Activated CD4-positive, alpha-beta memory T cell treated with anti-CD3 and anti-CD28 coated beads, Interleukin-2, amount 10 ng/mL, durations not matched to agents 7 days and 5 days (primary cell): ENCODE data around the gene MCMBP. TPM values are rescaled to one million over a fixed set of nuclear protein-coding genes. Genes with fewer than 3 reads are reported as not detected.
A peak's percentile ranks its signal among the peaks of the same experiment; 100 is the strongest.

Experiments used
- CTCF ChIA-PET: fragments of 350-600 bp; sonication (Branson Sonifier 250); formaldehyde crosslinking; loops from one replicate; lab custom pipeline; 2021; ENCODE audit warnings: antibody characterized with exemption, inconsistent platforms; lab: Charles Lee
- POLR2A ChIA-PET: fragments of 350-600 bp; sonication (Branson Sonifier 250); formaldehyde crosslinking; loops from one replicate; lab custom pipeline; 2021; ENCODE audit warnings: antibody characterized with exemption; lab: Charles Lee
- DNase-seq: peaks from one replicate; pipeline ENCODE4 v3.0.0-alpha.2; 2020
- H3K27ac Mint-ChIP-seq: one replicate; pipeline ENCODE4 v1.8.0; 2021; ENCODE audit warnings: mild to moderate bottlenecking, mixed read lengths
- H3K27me3 Mint-ChIP-seq: one replicate; pipeline ENCODE4 v1.8.0; 2021; ENCODE audit warnings: mixed read lengths
- H3K36me3 Mint-ChIP-seq: one replicate; pipeline ENCODE4 v1.8.0; 2021; ENCODE audit warnings: low read depth, mixed read lengths
- H3K4me1 Mint-ChIP-seq: one replicate; pipeline ENCODE4 v1.8.0; 2021; ENCODE audit warnings: mixed read lengths
- H3K4me3 Mint-ChIP-seq: one replicate; pipeline ENCODE4 v1.8.0; 2021; ENCODE audit warnings: mild to moderate bottlenecking, mixed read lengths
- H3K9me3 Mint-ChIP-seq: one replicate; pipeline ENCODE4 v1.8.0; 2021; ENCODE audit warnings: mixed read lengths
- total RNA-seq, 2 experiments: library from RNA; stranded (reverse); gene quantifications; one replicate each; pipeline ENCODE4 v1.2.3, GENCODE V29; 2021

MCMBP gene
- total RNA-seq, 2 experiments from 2014 or later, result 86.2 to 87.6 TPM

DNA sequence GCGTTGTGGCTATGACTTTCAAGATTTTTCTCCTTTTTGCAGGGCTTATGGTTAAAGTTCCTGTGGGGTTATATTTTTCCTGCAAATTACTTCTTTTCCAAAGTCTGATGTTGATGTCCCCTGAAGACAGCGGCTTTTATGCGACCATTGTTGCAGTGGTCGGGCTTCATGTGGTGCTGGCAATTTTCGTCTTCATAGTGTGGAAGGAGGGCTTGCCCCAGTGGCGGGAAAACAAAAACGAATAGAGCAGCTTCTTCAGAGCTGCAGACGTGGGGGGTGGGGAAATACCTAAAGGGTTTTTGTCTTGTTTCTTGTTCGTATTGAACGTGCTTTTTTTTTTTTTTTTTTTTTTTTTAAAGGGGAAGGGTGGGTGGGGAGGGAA, 53.8 kb downstream of the MCMBP start:
- H3K9me3 Mint-ChIP-seq, result no peaks in the 10 kb centered on the region
- ChIA-PET CTCF (no interaction called here), POLR2A (interaction anchor here (0.6 kb wide), 1 partner anchor 53 kb away, joined by 4 read pairs; no protein-coding TSS in a partner anchor)
- no peak for DNase-seq
- no peak overlapping the region for H3K27ac Mint-ChIP-seq
- H3K27me3 Mint-ChIP-seq, result no peaks in the 10 kb centered on the region
- peaks cover 12% of the 10 kb centered on the region for H3K36me3 Mint-ChIP-seq
- H3K4me3 Mint-ChIP-seq, result no peak overlapping the region
- H3K4me1 Mint-ChIP-seq, result no peaks in the 10 kb centered on the region

DNA sequence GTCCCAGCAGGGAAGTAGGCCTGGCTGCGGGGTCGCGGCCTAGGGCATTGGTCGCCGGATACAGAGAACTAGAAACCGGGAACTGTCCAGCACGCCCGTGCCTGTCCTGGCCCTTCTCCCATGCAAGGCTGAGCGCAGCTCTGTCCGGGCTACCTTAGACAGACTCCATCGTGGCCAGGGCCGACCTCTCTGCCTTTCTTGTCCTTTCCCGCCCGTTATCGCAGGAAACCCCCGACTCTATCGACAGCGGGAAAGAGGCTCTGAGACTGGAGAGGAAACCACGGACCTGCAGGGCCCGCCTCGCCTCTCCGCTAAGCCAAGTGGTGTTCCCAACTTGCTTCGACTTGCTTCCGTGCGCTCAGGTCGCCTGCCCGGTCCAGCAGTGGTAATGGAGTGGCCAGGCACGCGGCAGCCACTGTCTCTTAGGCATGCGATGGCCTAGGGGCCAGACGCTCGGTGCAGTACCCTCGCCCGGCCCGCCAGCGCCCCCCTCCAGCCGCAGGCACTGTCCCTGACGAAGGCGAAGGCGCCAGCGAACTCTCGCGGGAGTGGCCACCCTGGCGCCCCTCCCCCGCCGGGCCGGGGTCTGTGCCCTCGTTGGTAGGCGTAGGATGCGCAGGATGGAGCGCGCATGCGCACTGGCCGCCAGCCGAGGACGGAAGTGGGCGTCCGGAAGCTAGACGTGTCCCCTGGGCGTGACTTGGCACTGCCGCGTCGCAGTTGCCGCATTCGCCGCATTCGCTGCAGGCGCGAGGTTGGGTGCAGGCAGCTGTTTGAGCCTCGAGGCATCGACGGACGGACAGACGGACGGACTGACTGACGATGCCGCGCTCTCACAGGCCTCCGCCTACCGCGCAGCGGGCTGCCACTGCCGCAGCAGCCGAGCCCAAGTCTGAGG, 54.4 kb downstream of the MCMBP start:
- no peaks in the 10 kb centered on the region for H3K27me3 Mint-ChIP-seq
- no peaks in the 10 kb centered on the region for H3K9me3 Mint-ChIP-seq
- POLR2A ChIA-PET, result interaction anchor here (0.6 kb wide), 1 partner anchor 54 kb away, joined by 4 read pairs; no protein-coding TSS in a partner anchor

DNA sequence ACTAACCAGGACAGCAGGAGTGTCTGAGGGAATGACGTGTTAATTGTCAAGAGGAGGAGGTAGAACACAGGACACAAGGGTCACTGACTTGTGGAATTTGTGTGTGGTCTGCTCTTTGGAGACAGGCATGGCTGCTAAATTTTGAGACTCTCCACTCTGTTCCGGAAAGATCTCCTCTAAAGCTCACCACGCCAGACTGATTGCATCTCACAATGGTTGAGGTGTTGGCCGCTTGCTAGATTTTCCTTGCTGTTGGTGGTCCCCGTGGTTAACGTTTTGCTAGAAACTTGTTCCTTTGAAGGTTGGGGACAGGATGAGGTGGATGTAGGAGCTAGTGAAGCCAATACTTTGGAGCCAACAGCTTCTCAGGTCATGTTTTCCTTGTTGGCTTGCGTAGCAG, 57.0 kb downstream of the MCMBP start:
- H3K4me3 Mint-ChIP-seq, result no peak overlapping the region
- DNase-seq, result no peak
- POLR2A ChIA-PET, result no interaction called here
- H3K27ac Mint-ChIP-seq, result no peak overlapping the region
- no peaks in the 10 kb centered on the region for H3K9me3 Mint-ChIP-seq
- no peaks in the 10 kb centered on the region for H3K27me3 Mint-ChIP-seq
- CTCF ChIA-PET, result no interaction called here
- peaks cover 11% of the 10 kb centered on the region for H3K36me3 Mint-ChIP-seq
- H3K4me1 Mint-ChIP-seq, result no peaks in the 10 kb centered on the region

More for the DNA sequence above, 54.4 kb downstream of the MCMBP start:
- DNase-seq, result no peak
- CTCF ChIA-PET, result no interaction called here
- H3K4me3 Mint-ChIP-seq, result no peak overlapping the region
- no peaks in the 10 kb centered on the region for H3K4me1 Mint-ChIP-seq
- H3K36me3 Mint-ChIP-seq, result peaks cover 8% of the 10 kb centered on the region
- H3K27ac Mint-ChIP-seq, result no peak overlapping the region

DNA sequence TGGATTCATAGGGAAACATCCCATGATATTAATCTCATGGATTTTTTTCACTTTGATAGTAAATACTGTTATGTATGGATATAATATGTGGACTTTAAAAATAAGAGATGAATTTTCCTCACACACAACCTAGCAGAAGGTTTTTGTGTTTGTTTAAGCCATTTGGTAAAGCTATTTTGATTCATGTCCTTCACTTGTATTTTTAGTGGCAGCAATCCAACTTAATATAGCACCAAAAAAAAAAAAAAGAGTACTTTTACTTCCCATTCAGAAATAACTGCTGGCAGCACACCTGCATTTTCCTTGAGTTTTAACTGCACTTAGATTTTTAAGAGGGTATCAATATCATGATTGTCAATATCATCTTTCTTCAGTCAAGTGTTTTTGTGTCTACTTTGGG, 60.0 kb downstream of the MCMBP start:
- Mint-ChIP-seq H3K36me3 (peaks cover 6% of the 10 kb centered on the region), H3K4me3 (no peak overlapping the region), H3K4me1 (peaks cover 7% of the 10 kb centered on the region), H3K27ac (no peak overlapping the region), H3K27me3 (no peaks in the 10 kb centered on the region), H3K9me3 (no peaks in the 10 kb centered on the region)
- DNase-seq, result no peak
- ChIA-PET CTCF (no interaction called here), POLR2A (no interaction called here)

DNA sequence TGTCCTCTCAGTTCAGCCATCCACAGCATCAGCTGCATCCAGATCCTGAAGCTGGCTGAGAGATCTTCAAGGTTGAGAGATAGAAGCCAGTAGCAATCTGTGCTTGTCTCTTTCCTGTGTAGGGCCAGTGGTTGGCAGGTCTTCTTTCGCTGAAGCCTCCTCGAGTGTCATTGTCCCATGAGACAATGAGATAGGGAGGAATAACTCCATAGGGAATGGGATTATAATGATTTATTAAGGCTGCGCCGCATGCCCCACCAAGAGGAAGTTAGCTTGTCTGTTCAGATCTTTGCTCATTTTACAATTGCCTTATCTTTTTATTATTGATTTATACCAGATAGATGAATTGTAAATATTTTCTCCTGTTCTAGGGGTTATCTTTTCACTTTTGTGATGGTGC, 61.5 kb downstream of the MCMBP start:
- no peak for DNase-seq
- CTCF ChIA-PET, result no interaction called here
- POLR2A ChIA-PET, result no interaction called here
- Mint-ChIP-seq H3K4me3 (no peak overlapping the region), H3K27me3 (no peaks in the 10 kb centered on the region), H3K4me1 (peaks cover 10% of the 10 kb centered on the region), H3K36me3 (peaks cover 6% of the 10 kb centered on the region), H3K27ac (no peak overlapping the region), H3K9me3 (no peaks in the 10 kb centered on the region)

DNA sequence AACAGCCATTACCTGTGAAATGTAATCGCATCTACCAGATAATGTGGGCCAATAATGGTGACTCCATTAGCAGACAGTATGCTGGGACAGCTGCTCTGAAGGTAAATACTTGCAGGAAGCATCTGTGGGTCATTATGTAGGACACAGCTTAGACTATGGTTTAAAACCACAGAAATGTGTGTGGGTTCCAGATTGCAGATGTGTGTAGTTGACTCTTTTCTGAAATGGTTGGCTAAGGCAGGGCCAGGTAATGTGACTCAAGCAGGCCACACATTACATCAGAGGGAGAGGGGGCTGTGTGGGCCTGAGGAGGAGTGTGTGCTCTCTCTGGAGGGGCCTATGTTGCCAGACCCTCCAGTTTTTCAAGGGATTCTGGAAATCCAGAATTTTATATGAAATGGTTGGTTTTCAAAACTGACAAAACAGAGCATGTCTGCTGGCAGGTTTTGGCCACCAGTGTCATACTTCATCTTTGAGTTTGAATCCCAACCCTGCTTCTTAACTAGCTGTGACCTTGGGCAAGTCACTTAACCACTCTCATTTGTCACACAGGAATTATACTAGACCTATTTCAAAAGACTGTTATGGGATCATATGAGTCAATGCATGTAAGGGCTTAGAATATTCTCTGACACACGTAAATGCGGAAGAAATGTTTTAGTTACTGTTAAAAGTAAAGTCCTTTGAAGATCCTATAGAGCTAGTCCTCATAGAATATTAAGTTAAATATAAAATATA, 64.5 kb downstream of the MCMBP start:
- H3K4me1 Mint-ChIP-seq, result peaks cover 10% of the 10 kb centered on the region
- H3K27ac Mint-ChIP-seq, result peak overlapping the region; percentile 47
- POLR2A ChIA-PET, result no interaction called here
- CTCF ChIA-PET, result interaction anchor here (1.0 kb wide), 1 partner anchor 57 kb away, joined by 3 read pairs; no protein-coding TSS in a partner anchor
- DNase-seq, result peak; percentile 26
- H3K4me3 Mint-ChIP-seq, result no peak overlapping the region
- H3K27me3 Mint-ChIP-seq, result no peaks in the 10 kb centered on the region
- H3K36me3 Mint-ChIP-seq, result peaks cover 8% of the 10 kb centered on the region
- no peaks in the 10 kb centered on the region for H3K9me3 Mint-ChIP-seq

DNA sequence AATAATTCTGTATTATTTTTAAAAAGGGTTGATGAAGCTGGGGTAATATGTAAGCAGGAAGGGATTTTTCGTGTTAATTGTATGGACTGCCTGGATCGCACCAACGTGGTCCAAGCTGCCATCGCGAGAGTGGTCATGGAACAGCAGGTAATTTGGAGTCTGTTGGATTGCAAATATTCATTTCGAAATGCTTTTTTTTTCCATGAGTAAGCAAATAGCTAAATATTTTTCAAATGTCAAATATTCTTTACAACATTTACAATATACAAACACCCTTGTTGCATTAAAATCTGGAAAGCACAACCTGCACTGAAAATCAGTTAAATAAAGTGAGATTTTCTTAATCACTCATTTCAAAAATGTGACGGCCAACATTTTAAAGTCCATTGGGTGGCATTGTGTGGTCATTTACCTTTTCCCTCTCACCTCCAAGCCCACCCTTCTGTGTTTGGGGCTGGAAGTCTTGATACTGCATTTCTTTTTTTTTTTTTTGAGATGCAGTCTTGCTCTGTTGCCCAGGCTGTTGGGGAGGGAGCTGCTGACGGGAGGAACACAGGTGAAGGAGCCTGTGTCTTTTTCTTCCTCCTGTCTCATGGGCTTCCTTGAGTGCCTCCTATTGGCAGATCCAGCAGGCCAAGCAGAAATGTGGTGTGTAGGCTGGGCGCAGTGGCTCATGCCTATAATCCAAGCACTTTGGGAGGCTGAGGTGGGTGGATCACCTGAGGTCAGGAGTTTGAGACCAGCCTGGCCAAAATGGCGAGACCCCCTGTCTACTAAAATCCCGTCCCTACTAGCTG, 66.1 kb downstream of the MCMBP start:
- DNase-seq, result no peak
- no peaks in the 10 kb centered on the region for H3K9me3 Mint-ChIP-seq
- peaks cover 20% of the 10 kb centered on the region for H3K4me1 Mint-ChIP-seq
- H3K27ac Mint-ChIP-seq, result no peak overlapping the region
- H3K36me3 Mint-ChIP-seq, result peaks cover 8% of the 10 kb centered on the region
- ChIA-PET POLR2A (no interaction called here), CTCF (interaction anchor here (0.9 kb wide), 1 partner anchor 16 kb away, joined by 3 read pairs; no protein-coding TSS in a partner anchor)
- H3K27me3 Mint-ChIP-seq, result no peaks in the 10 kb centered on the region
- H3K4me3 Mint-ChIP-seq, result no peak overlapping the region

DNA sequence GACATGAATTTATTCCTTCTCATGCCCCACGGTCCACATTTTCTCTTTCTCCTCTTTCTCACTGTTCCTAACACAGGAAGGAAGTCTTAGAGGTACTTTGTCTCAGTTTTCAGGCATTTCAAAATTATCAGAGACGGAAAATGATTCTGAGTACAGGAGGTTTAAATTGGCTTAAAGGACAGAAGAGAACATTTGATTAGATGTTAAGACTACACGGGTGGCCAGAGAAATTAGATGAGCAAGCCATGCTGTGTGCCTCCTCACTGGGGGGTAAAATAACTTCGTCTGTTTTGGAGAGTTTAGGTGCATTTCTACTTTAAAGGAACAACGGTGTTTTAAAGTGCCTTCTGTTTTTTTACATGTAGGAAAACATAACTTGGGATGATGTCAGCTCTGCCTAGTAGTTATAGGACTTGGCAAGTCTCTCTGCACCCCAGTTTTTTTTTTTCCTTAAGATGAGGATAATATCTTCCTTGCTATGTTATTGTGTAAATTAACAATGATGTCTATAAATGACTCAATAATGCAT, 66.9 kb downstream of the MCMBP start:
- Mint-ChIP-seq H3K4me1 (peaks cover 21% of the 10 kb centered on the region), H3K4me3 (no peak overlapping the region)
- CTCF ChIA-PET, result interaction anchor here (0.9 kb wide), 1 partner anchor 15 kb away, joined by 3 read pairs; no protein-coding TSS in a partner anchor

DNA sequence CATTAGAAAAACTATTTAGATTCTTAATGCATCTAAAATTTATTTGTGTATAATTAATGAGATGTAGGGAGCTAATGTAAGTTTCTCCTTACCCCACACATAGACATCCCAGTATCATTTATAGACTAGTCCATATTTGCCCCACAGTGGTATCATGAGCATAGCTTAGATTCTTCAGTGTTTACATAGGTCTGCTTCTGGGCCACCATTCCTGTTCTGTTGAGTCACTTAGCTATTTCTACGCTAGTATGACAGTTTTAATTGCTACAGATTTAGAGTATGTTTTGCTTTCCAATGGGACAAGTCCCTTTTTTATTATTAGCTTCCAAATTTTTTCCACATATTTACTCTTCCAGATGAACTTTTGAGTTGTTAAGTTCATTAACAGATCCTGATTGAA, 69.4 kb downstream of the MCMBP start:
- POLR2A ChIA-PET, result interaction anchor here (1.3 kb wide), 1 partner anchor 53 kb away, joined by 4 read pairs; no protein-coding TSS in a partner anchor
- H3K36me3 Mint-ChIP-seq, result peaks cover 11% of the 10 kb centered on the region
- CTCF ChIA-PET, result interaction anchor here (0.7 to 1.6 kb wide), 3 partner anchors 54 to 116 kb away, joined by 3 to 9 read pairs (median 5); no protein-coding TSS in a partner anchor
- H3K27me3 Mint-ChIP-seq, result no peaks in the 10 kb centered on the region
- no peak overlapping the region for H3K27ac Mint-ChIP-seq
- no peak for DNase-seq
- no peak overlapping the region for H3K4me3 Mint-ChIP-seq
- no peaks in the 10 kb centered on the region for H3K9me3 Mint-ChIP-seq
- peaks cover 20% of the 10 kb centered on the region for H3K4me1 Mint-ChIP-seq

More for the DNA sequence above, 66.9 kb downstream of the MCMBP start:
- Mint-ChIP-seq H3K36me3 (peaks cover 7% of the 10 kb centered on the region), H3K9me3 (no peaks in the 10 kb centered on the region), H3K27me3 (no peaks in the 10 kb centered on the region), H3K27ac (no peak overlapping the region)
- POLR2A ChIA-PET, result no interaction called here
- no peak for DNase-seq

DNA sequence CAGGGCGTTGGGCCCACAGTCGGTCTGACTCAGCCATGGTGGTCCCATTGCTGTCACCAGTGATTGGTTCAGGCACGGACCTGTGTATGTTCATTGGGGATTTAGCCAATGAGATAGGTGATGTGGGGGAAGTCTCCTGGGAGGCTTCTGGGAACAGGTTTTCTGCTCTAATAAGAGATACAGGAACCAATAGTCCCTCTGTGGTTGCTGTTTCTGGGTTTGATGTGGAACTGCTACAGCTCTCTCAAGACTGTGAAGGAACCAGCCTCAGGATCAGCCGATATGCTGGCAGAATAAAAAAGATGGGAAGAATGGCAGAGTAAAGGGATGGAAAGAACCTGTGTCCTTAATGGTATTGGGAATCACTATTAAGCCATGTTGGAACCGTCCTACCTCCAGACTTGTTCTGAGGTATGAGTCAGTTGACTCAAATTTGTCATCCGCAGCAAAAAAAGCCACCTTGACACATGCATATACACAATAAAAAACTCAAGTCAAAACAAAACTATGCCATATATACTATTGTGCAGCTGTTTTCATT, 70.6 kb downstream of the MCMBP start:
- H3K27ac Mint-ChIP-seq, result no peak overlapping the region
- CTCF ChIA-PET, result interaction anchor here (1.4 kb wide), 1 partner anchor 58 kb away, joined by 5 read pairs; no protein-coding TSS in a partner anchor
- H3K4me3 Mint-ChIP-seq, result no peak overlapping the region
- no peaks in the 10 kb centered on the region for H3K27me3 Mint-ChIP-seq
- H3K4me1 Mint-ChIP-seq, result peaks cover 12% of the 10 kb centered on the region
- POLR2A ChIA-PET, result interaction anchor here (1.3 kb wide), 1 partner anchor 51 kb away, joined by 4 read pairs; no protein-coding TSS in a partner anchor
- H3K9me3 Mint-ChIP-seq, result no peaks in the 10 kb centered on the region
- peaks cover 11% of the 10 kb centered on the region for H3K36me3 Mint-ChIP-seq
- DNase-seq, result no peak

DNA sequence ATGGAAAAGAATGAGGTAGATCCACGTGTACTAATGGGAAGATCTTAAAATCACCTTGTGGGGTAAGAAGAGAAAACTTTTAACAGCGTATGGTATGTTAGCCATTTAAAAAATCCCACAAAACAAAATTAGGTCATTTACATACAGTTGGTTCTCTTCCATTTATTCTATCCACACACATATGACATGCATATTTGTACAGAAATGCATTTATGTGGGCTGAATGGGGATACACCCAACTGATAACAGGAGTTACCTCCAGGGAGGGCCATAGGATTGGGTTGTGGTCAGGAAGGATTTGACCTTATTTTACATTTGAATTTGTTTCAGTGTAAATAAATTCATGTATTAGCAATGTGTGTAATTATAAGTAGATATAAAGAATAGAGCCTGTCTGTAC, 71.5 kb downstream of the MCMBP start:
- peaks cover 11% of the 10 kb centered on the region for H3K36me3 Mint-ChIP-seq
- DNase-seq, result no peak
- H3K27ac Mint-ChIP-seq, result no peak overlapping the region
- H3K27me3 Mint-ChIP-seq, result no peaks in the 10 kb centered on the region
- POLR2A ChIA-PET, result no interaction called here
- CTCF ChIA-PET, result no interaction called here
- no peaks in the 10 kb centered on the region for H3K9me3 Mint-ChIP-seq
- H3K4me3 Mint-ChIP-seq, result no peak overlapping the region
- peaks cover 12% of the 10 kb centered on the region for H3K4me1 Mint-ChIP-seq

DNA sequence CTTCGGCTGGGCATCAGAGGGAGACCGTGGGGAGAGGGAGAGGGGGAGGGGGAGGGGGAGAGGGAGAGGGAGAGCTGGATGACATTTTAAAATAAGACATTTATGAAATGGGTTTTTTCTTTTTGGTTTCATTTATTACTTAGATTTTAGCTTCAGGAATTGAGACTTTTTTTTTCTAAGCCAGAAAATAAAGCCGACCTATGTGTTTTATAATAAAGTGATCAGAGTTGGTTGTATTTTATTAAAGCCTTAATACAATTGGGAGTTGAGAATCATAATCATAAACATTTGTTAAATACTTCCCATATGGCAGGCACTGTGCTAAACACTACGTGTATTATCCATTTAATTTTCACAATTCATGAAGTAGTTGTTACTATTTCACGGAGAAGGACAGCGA, 76.6 kb downstream of the MCMBP start:
- ChIA-PET CTCF (no interaction called here), POLR2A (no interaction called here)
- Mint-ChIP-seq H3K4me1 (peaks cover 2% of the 10 kb centered on the region), H3K4me3 (no peak overlapping the region), H3K27ac (no peak overlapping the region), H3K27me3 (no peaks in the 10 kb centered on the region), H3K36me3 (peaks cover 10% of the 10 kb centered on the region), H3K9me3 (no peaks in the 10 kb centered on the region)
- no peak for DNase-seq
